Mesothelial cell of epicardium (in vitro differentiated cells): Measurements from ENCODE around the gene ENO4. TPM values are rescaled to one million over a fixed set of nuclear protein-coding genes. Genes with fewer than 3 reads are reported as not detected.

Source experiments
- DNase-seq, 2 experiments: peaks; one replicate each; pipeline ENCODE4 v3.0.0; 2021; ENCODE audit warnings: low spot score in 2 of 2; ENCODE audit not compliant: unreplicated experiment in 2 of 2
- H3K27ac Mint-ChIP-seq: 2 replicates; pipeline ENCODE4 v1.8.0; 2021; ENCODE audit warnings: mixed read lengths
- H3K27me3 Mint-ChIP-seq: 2 replicates; pipeline ENCODE4 v1.8.0; 2021; ENCODE audit warnings: low read depth, mixed read lengths
- H3K36me3 Mint-ChIP-seq: 2 replicates; pipeline ENCODE4 v1.8.0; 2021; ENCODE audit warnings: mixed read lengths
- H3K4me1 Mint-ChIP-seq: 2 replicates; pipeline ENCODE4 v1.8.0; 2021; ENCODE audit warnings: mixed read lengths
- H3K4me3 Mint-ChIP-seq: 2 replicates; pipeline ENCODE4 v1.8.0; 2021; ENCODE audit warnings: mild to moderate bottlenecking, moderate library complexity, mixed read lengths
- H3K9me3 Mint-ChIP-seq: 2 replicates; pipeline ENCODE4 v1.8.0; 2021; ENCODE audit warnings: mixed read lengths
- total RNA-seq: library from RNA; stranded (reverse); gene quantifications from 3 replicates; pipeline ENCODE4 v1.2.1, GENCODE V29; 2021
- TF ChIP-seq, protein P1 (sequence below): fragments of 200-600 bp; sonication (generic); IDR thresholded peaks from one replicate; pipeline ENCODE4 v1.5.0; 2021; ENCODE audit warnings: antibody characterized with exemption; ENCODE audit not compliant: unreplicated experiment

The ENO4 gene
- total RNA-seq, 1 donor from 2014 or later: 2.6 TPM

GRCh38 chr10:116831790-116832189 is 17.5 kb upstream of the ENO4 start:
- H3K9me3 Mint-ChIP-seq: peaks cover 5% of the 10 kb centered on the region
- no peak overlapping the region for H3K4me3 Mint-ChIP-seq
- H3K36me3 Mint-ChIP-seq: peaks cover 4% of the 10 kb centered on the region
- no peak overlapping the region for H3K27ac Mint-ChIP-seq
- DNase-seq: no peak
- peaks cover 16% of the 10 kb centered on the region for H3K27me3 Mint-ChIP-seq
- TF ChIP-seq, protein P1, sequence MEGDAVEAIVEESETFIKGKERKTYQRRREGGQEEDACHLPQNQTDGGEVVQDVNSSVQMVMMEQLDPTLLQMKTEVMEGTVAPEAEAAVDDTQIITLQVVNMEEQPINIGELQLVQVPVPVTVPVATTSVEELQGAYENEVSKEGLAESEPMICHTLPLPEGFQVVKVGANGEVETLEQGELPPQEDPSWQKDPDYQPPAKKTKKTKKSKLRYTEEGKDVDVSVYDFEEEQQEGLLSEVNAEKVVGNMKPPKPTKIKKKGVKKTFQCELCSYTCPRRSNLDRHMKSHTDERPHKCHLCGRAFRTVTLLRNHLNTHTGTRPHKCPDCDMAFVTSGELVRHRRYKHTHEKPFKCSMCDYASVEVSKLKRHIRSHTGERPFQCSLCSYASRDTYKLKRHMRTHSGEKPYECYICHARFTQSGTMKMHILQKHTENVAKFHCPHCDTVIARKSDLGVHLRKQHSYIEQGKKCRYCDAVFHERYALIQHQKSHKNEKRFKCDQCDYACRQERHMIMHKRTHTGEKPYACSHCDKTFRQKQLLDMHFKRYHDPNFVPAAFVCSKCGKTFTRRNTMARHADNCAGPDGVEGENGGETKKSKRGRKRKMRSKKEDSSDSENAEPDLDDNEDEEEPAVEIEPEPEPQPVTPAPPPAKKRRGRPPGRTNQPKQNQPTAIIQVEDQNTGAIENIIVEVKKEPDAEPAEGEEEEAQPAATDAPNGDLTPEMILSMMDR: no peak
- H3K4me1 Mint-ChIP-seq: no peaks in the 10 kb centered on the region

- H3K9me3 Mint-ChIP-seq: peaks cover 1% of the 10 kb centered on the region
- no peak for DNase-seq
- peaks cover 18% of the 10 kb centered on the region for H3K27me3 Mint-ChIP-seq
- peaks cover 4% of the 10 kb centered on the region for H3K36me3 Mint-ChIP-seq
- no peak overlapping the region for H3K4me3 Mint-ChIP-seq
- H3K27ac Mint-ChIP-seq: no peak overlapping the region
- TF ChIP-seq, protein P1: no peak
- peaks cover 6% of the 10 kb centered on the region for H3K4me1 Mint-ChIP-seq
These were observed 15.0 kb upstream of the ENO4 start for GRCh38 chr10:116833986-116834985.

GRCh38 chr10:116835658-116836057 is 13.6 kb upstream of the ENO4 start:
- Mint-ChIP-seq H3K27me3 (peaks cover 18% of the 10 kb centered on the region), H3K4me1 (peaks cover 7% of the 10 kb centered on the region), H3K27ac (no peak overlapping the region), H3K9me3 (no peaks in the 10 kb centered on the region), H3K36me3 (peaks cover 4% of the 10 kb centered on the region), H3K4me3 (no peak overlapping the region)
- DNase-seq: no peak
- TF ChIP-seq, protein P1: no peak

GRCh38 chr10:116836083-116836482 is 13.2 kb upstream of the ENO4 start:
- no peak for DNase-seq
- peaks cover 2% of the 10 kb centered on the region for H3K36me3 Mint-ChIP-seq
- TF ChIP-seq, protein P1: no peak
- H3K9me3 Mint-ChIP-seq: no peaks in the 10 kb centered on the region
- H3K4me1 Mint-ChIP-seq: peaks cover 7% of the 10 kb centered on the region
- no peak overlapping the region for H3K4me3 Mint-ChIP-seq
- H3K27ac Mint-ChIP-seq: no peak overlapping the region
- H3K27me3 Mint-ChIP-seq: peaks cover 18% of the 10 kb centered on the region

GRCh38 chr10:116836902-116837523 is 12.3 kb upstream of the ENO4 start:
- TF ChIP-seq, protein P1: no peak
- peaks cover 7% of the 10 kb centered on the region for H3K4me1 Mint-ChIP-seq
- peaks cover 18% of the 10 kb centered on the region for H3K27me3 Mint-ChIP-seq
- no peak overlapping the region for H3K4me3 Mint-ChIP-seq
- H3K27ac Mint-ChIP-seq: no peak overlapping the region
- DNase-seq: no peak
- H3K9me3 Mint-ChIP-seq: no peaks in the 10 kb centered on the region
- H3K36me3 Mint-ChIP-seq: no peaks in the 10 kb centered on the region
